Measurements from ENCODE around the gene TPCN1.

GRCh38 chr12:113293100-113293499, 71.8 kb downstream of the TPCN1 start:
- TF ChIP-seq CTCF (IDR thresholded peaks at IDR 0.05) (no peak), POLR2A (IDR thresholded peaks at IDR 0.05) (no peak)
